Endodermal cell (in vitro differentiated cells): ENCODE measurements around the gene OTOS. TPM values are rescaled to one million over a fixed set of nuclear protein-coding genes. Genes with fewer than 3 reads are reported as not detected.

Experiments
- DNase-seq: peaks from one replicate; pipeline ENCODE4 v3.0.0-alpha.2; 2017
- H3K27ac ChIP-seq: 2 replicates; pipeline ENCODE4 v1.5.1; 2013; ENCODE audit warnings: mild to moderate bottlenecking, low read depth, low read length, moderate library complexity
- H3K27me3 ChIP-seq: 2 replicates; pipeline ENCODE4 v1.6.1; 2013; ENCODE audit warnings: mild to moderate bottlenecking, low read length, moderate library complexity; ENCODE audit not compliant: insufficient read depth, control insufficient read depth, poor library complexity, severe bottlenecking
- H3K36me3 ChIP-seq: 2 replicates; pipeline ENCODE4 v1.7.0; 2013; ENCODE audit warnings: mild to moderate bottlenecking, low read length, moderate library complexity; ENCODE audit not compliant: control insufficient read depth, insufficient read depth
- H3K4me1 ChIP-seq: one replicate; pipeline ENCODE4 v1.7.0; 2013; ENCODE audit warnings: low read length; ENCODE audit not compliant: control insufficient read depth, insufficient read depth
- H3K4me3 ChIP-seq: 2 replicates; pipeline ENCODE4 v1.5.1; 2013; ENCODE audit warnings: mild to moderate bottlenecking, low read length, moderate library complexity
- H3K9ac ChIP-seq: 2 replicates; pipeline ENCODE4 v1.6.1; 2013; ENCODE audit warnings: mild to moderate bottlenecking, low read length, moderate library complexity; ENCODE audit not compliant: poor library complexity, severe bottlenecking; ENCODE audit errors: extremely low read depth
- H3K9me3 ChIP-seq: 2 replicates; pipeline ENCODE4 v1.6.1; 2013; ENCODE audit warnings: mild to moderate bottlenecking, low read length, moderate library complexity; ENCODE audit not compliant: control insufficient read depth
- H3K27ac Mint-ChIP-seq: 2 replicates; pipeline ENCODE4 v1.8.0; 2020; ENCODE audit warnings: mixed read lengths
- H3K27me3 Mint-ChIP-seq: 2 replicates; pipeline ENCODE4 v1.8.0; 2021; ENCODE audit warnings: mild to moderate bottlenecking, mixed read lengths; ENCODE audit not compliant: insufficient read depth
- H3K36me3 Mint-ChIP-seq: 2 replicates; pipeline ENCODE4 v1.8.0; 2020; ENCODE audit warnings: low read depth, mixed read lengths
- H3K4me1 Mint-ChIP-seq: 2 replicates; pipeline ENCODE4 v1.8.0; 2020; ENCODE audit warnings: mixed read lengths
- H3K4me3 Mint-ChIP-seq: 2 replicates; pipeline ENCODE4 v1.8.0; 2020; ENCODE audit warnings: mild to moderate bottlenecking, moderate library complexity, mixed read lengths
- H3K9me3 Mint-ChIP-seq: 2 replicates; pipeline ENCODE4 v1.8.0; 2020; ENCODE audit warnings: mild to moderate bottlenecking, mixed read lengths
- CTCF ChIP-seq: fragments of 200-600 bp; sonication (generic); conservative IDR thresholded peaks from 2 replicates; pipeline ENCODE4 v1.5.0; 2021; ENCODE audit warnings: antibody characterized with exemption, mild to moderate bottlenecking
- WGBS, 2 experiments: methylation state at CpG; one replicate each; pipeline versions ENCODE4 v1.1.5 to v1.1.7; 2013; ENCODE audit warnings: missing lambda C conversion rate in 2 of 2, mixed read lengths in 1 of 2; ENCODE audit not compliant: insufficient coverage in 1 of 2, insufficient read length in 1 of 2; 5-methylcytosine and 5-hydroxymethylcytosine counted together
- total RNA-seq, 2 donors: library from RNA; stranded (reverse); fragmentation: NEBNext Ultra II Directional in 1 of 2; extraction: Animal tissue kit (Norgen Biotek cat#: 25700) in 1 of 2; gene quantifications; 2 replicates in 1 of 2; 3 replicates in 1 of 2; pipeline ENCODE4 v1.2.1, GENCODE V29; 2021

The OTOS gene
- total RNA-seq, 2 donors from 2014 or later = not detected

DNA sequence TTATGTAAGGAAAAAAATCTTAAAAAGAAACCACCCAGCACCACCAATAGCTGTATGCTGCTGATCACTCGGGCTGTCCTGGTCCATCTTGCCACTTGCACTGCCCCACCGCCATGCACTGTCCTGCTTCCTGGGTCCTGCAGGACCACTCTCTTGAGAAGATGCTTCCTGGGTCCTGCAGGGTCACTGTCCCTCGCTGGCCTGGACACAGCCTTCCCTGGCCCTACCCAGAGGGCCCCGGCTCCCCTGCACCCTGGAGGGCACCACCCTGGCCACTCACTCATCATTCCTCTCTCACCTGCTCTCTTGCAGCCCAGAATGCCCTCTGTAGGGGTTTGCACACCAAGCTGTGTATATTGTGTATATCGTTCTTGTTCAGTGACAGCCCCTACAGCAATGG is 2.4 kb upstream of the OTOS start:
- peaks cover 8% of the 10 kb centered on the region for H3K4me1 Mint-ChIP-seq
- H3K27me3 Mint-ChIP-seq = peaks cover 4% of the 10 kb centered on the region
- no peak for TF ChIP-seq CTCF
- H3K36me3 Mint-ChIP-seq = no peaks in the 10 kb centered on the region
- no peak overlapping the region for H3K4me3 ChIP-seq
- H3K27ac Mint-ChIP-seq = no peak overlapping the region
- H3K36me3 ChIP-seq = no peaks in the 10 kb centered on the region
- H3K4me3 Mint-ChIP-seq = no peak overlapping the region
- H3K9me3 ChIP-seq = no peaks in the 10 kb centered on the region
- H3K27ac ChIP-seq = no peak overlapping the region
- DNase-seq = no peak
- peaks cover 2% of the 10 kb centered on the region for H3K9me3 Mint-ChIP-seq
- H3K4me1 ChIP-seq = no peaks in the 10 kb centered on the region
- 87 to 95% methylated on average over 5 of the region's 5 CpGs for WGBS, 2 experiments
- H3K9ac ChIP-seq = no peak overlapping the region
- H3K27me3 ChIP-seq = no peaks in the 10 kb centered on the region

GRCh38 chr2:240142256-240142775 is 1.9 kb upstream of the OTOS start:
- Mint-ChIP-seq H3K36me3 (no peaks in the 10 kb centered on the region), H3K27me3 (peaks cover 8% of the 10 kb centered on the region), H3K4me1 (peaks cover 8% of the 10 kb centered on the region), H3K4me3 (no peak overlapping the region), H3K27ac (no peak overlapping the region), H3K9me3 (peaks cover under 1% of the 10 kb centered on the region)
- Histone ChIP-seq H3K4me3 (no peak overlapping the region), H3K4me1 (no peaks in the 10 kb centered on the region), H3K27me3 (no peaks in the 10 kb centered on the region), H3K27ac (no peak overlapping the region), H3K9me3 (no peaks in the 10 kb centered on the region), H3K36me3 (no peaks in the 10 kb centered on the region), H3K9ac (no peak overlapping the region)
- no peak for DNase-seq
- TF ChIP-seq CTCF = no peak
- WGBS, 2 experiments = 82 to 88% methylated on average over 10 to 16 of the region's 16 CpGs

DNA sequence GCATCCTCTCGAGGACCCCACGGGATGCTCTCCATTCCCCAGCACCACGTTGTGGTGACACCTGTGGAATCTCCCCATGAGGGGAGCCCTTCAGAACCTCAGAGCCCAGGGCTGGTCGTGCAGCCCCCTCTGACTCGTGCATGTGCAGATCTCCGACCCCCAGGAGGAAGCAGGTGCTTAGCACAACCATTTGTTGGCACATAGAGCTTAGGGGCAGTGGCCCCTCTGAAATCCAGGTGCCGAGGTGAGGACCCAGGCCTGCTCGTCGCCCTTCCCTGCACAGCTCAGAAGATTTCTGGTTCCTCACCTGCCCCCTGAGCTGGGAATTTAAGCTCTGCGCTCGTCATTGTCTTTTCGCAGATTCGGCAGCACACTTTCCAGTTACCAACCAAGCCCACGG is 1.3 kb upstream of the OTOS start:
- no peaks in the 10 kb centered on the region for H3K36me3 ChIP-seq
- H3K9me3 ChIP-seq = no peaks in the 10 kb centered on the region
- no peaks in the 10 kb centered on the region for H3K4me1 ChIP-seq
- Mint-ChIP-seq H3K4me1 (peaks cover 8% of the 10 kb centered on the region), H3K27ac (no peak overlapping the region), H3K4me3 (no peak overlapping the region), H3K27me3 (peaks cover 13% of the 10 kb centered on the region), H3K36me3 (no peaks in the 10 kb centered on the region), H3K9me3 (no peaks in the 10 kb centered on the region)
- DNase-seq = no peak
- H3K27me3 ChIP-seq = no peaks in the 10 kb centered on the region
- no peak for TF ChIP-seq CTCF
- 91 to 94% methylated on average over 13 to 14 of the region's 14 CpGs for WGBS, 2 experiments
- H3K9ac ChIP-seq = no peak overlapping the region
- no peak overlapping the region for H3K4me3 ChIP-seq
- H3K27ac ChIP-seq = no peak overlapping the region
